ENCODE results near the gene FAM229A. TPM values are rescaled to one million over a fixed set of nuclear protein-coding genes. Genes with fewer than 3 reads are reported as not detected.

The FAM229A gene
- total RNA-seq, 1 donor from 2014 or later, result 12.9 TPM

- peaks cover 26% of the 10 kb centered on the region for H3K4me1 Mint-ChIP-seq
- peaks cover 8% of the 10 kb centered on the region for H3K36me3 Mint-ChIP-seq
- peaks cover 2% of the 10 kb centered on the region for H3K27me3 Mint-ChIP-seq (ENCODE audit: low read depth)
- TF ChIP-seq CTCF (IDR thresholded peaks at IDR 0.05; ENCODE audit: unreplicated experiment), result no peak
- H3K27ac Mint-ChIP-seq, result no peak overlapping the region
- H3K4me3 Mint-ChIP-seq, result peak overlapping the region; percentile 59
- H3K9me3 Mint-ChIP-seq, result no peaks in the 10 kb centered on the region
- DNase-seq (ENCODE audit: low spot score in 2 of 2, unreplicated experiment in 2 of 2), result no peak
These were observed 25.2 kb downstream of the FAM229A start for GRCh38 chr1:32336963-32337675.

GRCh38 chr1:32336591-32336932 is 25.7 kb downstream of the FAM229A start:
- no peaks in the 10 kb centered on the region for H3K9me3 Mint-ChIP-seq
- TF ChIP-seq CTCF (IDR thresholded peaks at IDR 0.05; ENCODE audit: unreplicated experiment), result no peak
- DNase-seq (ENCODE audit: low spot score in 2 of 2, unreplicated experiment in 2 of 2), result no peak
- H3K4me1 Mint-ChIP-seq, result peaks cover 32% of the 10 kb centered on the region
- peak overlapping the region; percentile 59 for H3K4me3 Mint-ChIP-seq
- peaks cover 8% of the 10 kb centered on the region for H3K36me3 Mint-ChIP-seq
- H3K27ac Mint-ChIP-seq, result no peak overlapping the region
- peaks cover 2% of the 10 kb centered on the region for H3K27me3 Mint-ChIP-seq (ENCODE audit: low read depth)

- H3K36me3 Mint-ChIP-seq, result peaks cover 9% of the 10 kb centered on the region
- peaks cover 37% of the 10 kb centered on the region for H3K4me1 Mint-ChIP-seq
- H3K9me3 Mint-ChIP-seq, result no peaks in the 10 kb centered on the region
- peak within 1 kb of the TSS; percentile 94 for H3K4me3 Mint-ChIP-seq
- peak; percentile 79 to 92 for DNase-seq (ENCODE audit: low spot score in 2 of 2, unreplicated experiment in 2 of 2)
- peaks cover 2% of the 10 kb centered on the region for H3K27me3 Mint-ChIP-seq (ENCODE audit: low read depth)
- TF ChIP-seq CTCF (IDR thresholded peaks at IDR 0.05; ENCODE audit: unreplicated experiment), result no peak
- H3K27ac Mint-ChIP-seq, result peak within 1 kb of the TSS; percentile 94
These were observed 26.3 kb downstream of the FAM229A start, which contains the start of gene MARCKSL1 for GRCh38 chr1:32335790-32336590. MARCKSL1 (minus strand) TSS chr1:32336233; CDS start chr1:32336033, 200 bp downstream.

- no peak for TF ChIP-seq CTCF (IDR thresholded peaks at IDR 0.05; ENCODE audit: unreplicated experiment)
- Mint-ChIP-seq H3K36me3 (peaks cover 11% of the 10 kb centered on the region), H3K4me3 (peak overlapping the region; percentile 94), H3K4me1 (peaks cover 37% of the 10 kb centered on the region), H3K27ac (no peak overlapping the region), H3K9me3 (no peaks in the 10 kb centered on the region), H3K27me3 (ENCODE audit: low read depth) (peaks cover 2% of the 10 kb centered on the region)
- DNase-seq (ENCODE audit: low spot score in 2 of 2, unreplicated experiment in 2 of 2), result no peak
These were observed 26.8 kb downstream of the FAM229A start for GRCh38 chr1:32335535-32335789.

- Mint-ChIP-seq H3K27ac (peak overlapping the region; percentile 94), H3K9me3 (no peaks in the 10 kb centered on the region), H3K36me3 (peaks cover 11% of the 10 kb centered on the region), H3K4me1 (peaks cover 37% of the 10 kb centered on the region), H3K27me3 (ENCODE audit: low read depth) (peaks cover 2% of the 10 kb centered on the region), H3K4me3 (peak overlapping the region; percentile 94)
- peak; percentile 47 to 62 for DNase-seq (ENCODE audit: low spot score in 2 of 2, unreplicated experiment in 2 of 2)
- TF ChIP-seq CTCF (IDR thresholded peaks at IDR 0.05; ENCODE audit: unreplicated experiment), result peak; percentile 39
These were observed 27.3 kb downstream of the FAM229A start for GRCh38 chr1:32334864-32335534.

Measured in mesothelial cell of epicardium (in vitro differentiated cells).